ENCODE data around the gene RAD50. TPM values are rescaled to one million over a fixed set of nuclear protein-coding genes. Genes with fewer than 3 reads are reported as not detected.

The RAD50 gene
- total and polyA plus RNA-seq, 8 donors, result 35.3 to 50.0 (median 42.3) TPM

GRCh38 chr5:132595624-132596023 lies 38.8 kb downstream of the RAD50 start:
- Histone ChIP-seq H3K4me1 (no peaks in the 10 kb centered on the region), H3K36me3 (peaks cover 4 to 86% of the 10 kb centered on the region in 2 donors), H3K9me3 (no peaks in the 10 kb centered on the region), H3K27ac (no peak overlapping the region), H3K27me3 (no peaks in the 10 kb centered on the region), H3K4me3 (no peak overlapping the region)
- no peak for TF ChIP-seq CTCF (IDR thresholded peaks at IDR 0.05)
- no peak for ATAC-seq
- DNase-seq, result no peak
- intact Hi-C loops (cut with DNase I), result no loop called here

GRCh38 chr5:132601071-132601728 lies 44.4 kb downstream of the RAD50 start:
- ATAC-seq (no peak), DNase-seq (no peak)
- intact Hi-C loops (cut with DNase I), result no loop called here
- Histone ChIP-seq H3K4me3 (no peak overlapping the region), H3K36me3 (peaks cover 4 to 75% of the 10 kb centered on the region in 2 donors), H3K27ac (no peak overlapping the region), H3K4me1 (no peaks in the 10 kb centered on the region), H3K27me3 (no peaks in the 10 kb centered on the region), H3K9me3 (no peaks in the 10 kb centered on the region)
- no peak for TF ChIP-seq CTCF (IDR thresholded peaks at IDR 0.05)

GRCh38 chr5:132607095-132607494 lies 50.3 kb downstream of the RAD50 start:
- ATAC-seq, result no peak

GRCh38 chr5:132608107-132608506 lies 51.3 kb downstream of the RAD50 start:
- TF ChIP-seq CTCF (IDR thresholded peaks at IDR 0.05), result no peak
- DNase-seq (no peak), ATAC-seq (no peak)
- H3K4me3 ChIP-seq, result no peak overlapping the region
- H3K9me3 ChIP-seq, result no peaks in the 10 kb centered on the region
- H3K36me3 ChIP-seq, result peaks cover 0 to 91% of the 10 kb centered on the region in 2 donors
- H3K27ac ChIP-seq, result no peak overlapping the region
- no peaks in the 10 kb centered on the region for H3K27me3 ChIP-seq
- intact Hi-C loops (cut with DNase I), result no loop called here
- no peaks in the 10 kb centered on the region for H3K4me1 ChIP-seq

More at GRCh38 chr5:132607095-132607494, 50.3 kb downstream of the RAD50 start:
- intact Hi-C loops (cut with DNase I), result no loop called here
- no peak for DNase-seq
- no peak overlapping the region for H3K27ac ChIP-seq
- peaks cover 0 to 89% of the 10 kb centered on the region in 2 donors for H3K36me3 ChIP-seq
- H3K9me3 ChIP-seq, result no peaks in the 10 kb centered on the region
- no peaks in the 10 kb centered on the region for H3K4me1 ChIP-seq
- H3K4me3 ChIP-seq, result no peak overlapping the region
- TF ChIP-seq CTCF (IDR thresholded peaks at IDR 0.05), result no peak
- H3K27me3 ChIP-seq, result no peaks in the 10 kb centered on the region

GRCh38 chr5:132611965-132612364 lies 55.2 kb downstream of the RAD50 start:
- H3K36me3 ChIP-seq, result peaks cover 0 to 92% of the 10 kb centered on the region in 2 donors
- no peak for ATAC-seq
- no peaks in the 10 kb centered on the region for H3K27me3 ChIP-seq
- no peak overlapping the region for H3K27ac ChIP-seq
- intact Hi-C loops (cut with DNase I), result no loop called here
- no peaks in the 10 kb centered on the region for H3K9me3 ChIP-seq
- H3K4me1 ChIP-seq, result no peaks in the 10 kb centered on the region
- TF ChIP-seq CTCF (IDR thresholded peaks at IDR 0.05), result no peak
- DNase-seq, result no peak
- H3K4me3 ChIP-seq, result no peak overlapping the region

Measured in left lung (tissue), 10 donors.